H7 (cell line): ENCODE measurements around the gene CKAP4. TPM values are rescaled to one million over a fixed set of nuclear protein-coding genes. Genes with fewer than 3 reads are reported as not detected.

Source experiments
- DNase-seq: peaks from one replicate; pipeline ENCODE4 v3.0.0; 2012
- H3K27me3 ChIP-seq: 2 replicates; pipeline ENCODE4 v1.6.0; 2011; ENCODE audit warnings: mild to moderate bottlenecking, low read length; ENCODE audit not compliant: control insufficient read depth, insufficient read depth
- H3K36me3 ChIP-seq: replicated peaks from 2 replicates; pipeline ENCODE4 v1.5.1; 2011; ENCODE audit warnings: low read length; ENCODE audit not compliant: control insufficient read depth, insufficient read depth
- H3K4me3 ChIP-seq: 2 replicates; pipeline ENCODE4 v1.5.1; 2011; ENCODE audit warnings: low read depth, mild to moderate bottlenecking, control low read depth, low read length, moderate library complexity; ENCODE audit not compliant: insufficient read depth
- total RNA-seq: library from RNA; depleted of rRNA; stranded (reverse); fragments of >200 nt; shearing (Covaris generic); gene quantifications from 2 replicates; pipeline ENCODE4 v1.2.3, GENCODE V29; 2014

The CKAP4 gene
- total RNA-seq, 1 experiment from 2014 or later, result 52.0 TPM

DNA sequence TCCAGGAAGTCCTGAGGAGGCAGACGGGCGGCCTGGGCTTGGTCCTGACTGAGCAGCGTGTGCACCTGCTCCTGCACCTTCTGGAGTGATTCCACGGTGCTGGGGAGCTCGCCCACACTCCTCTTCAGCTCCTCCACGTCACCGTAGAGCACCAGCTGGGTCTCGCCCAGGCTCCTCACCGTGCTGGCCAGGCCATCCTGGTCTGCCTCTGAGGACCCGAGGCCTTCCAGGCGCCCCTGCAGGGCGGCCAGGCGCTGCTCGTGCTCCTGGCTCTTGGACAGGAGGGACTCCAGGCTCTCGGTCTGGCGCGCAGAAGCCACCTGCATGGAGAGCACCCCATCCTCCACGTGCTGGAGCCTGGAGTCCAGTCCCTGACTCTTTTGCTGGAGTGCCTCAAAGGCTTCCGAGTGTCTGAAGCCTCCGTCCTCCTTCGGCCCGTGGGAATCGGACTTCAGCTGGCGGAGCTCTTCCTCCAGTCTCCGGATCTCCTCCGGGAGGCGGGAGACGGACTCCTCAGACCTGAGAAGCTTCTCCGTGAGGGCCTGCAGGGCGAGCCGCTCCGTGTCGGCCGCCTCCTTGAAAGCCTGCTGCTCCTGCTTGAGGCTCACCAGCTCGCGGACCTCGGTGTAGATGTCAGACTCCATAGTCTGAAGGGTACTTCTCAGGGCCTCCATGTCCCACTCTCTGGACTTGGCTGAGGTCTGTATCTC is 8.4 kb downstream of the CKAP4 start:
- Histone ChIP-seq H3K27me3 (no peaks in the 10 kb centered on the region), H3K4me3 (no peak overlapping the region), H3K36me3 (peaks cover 14% of the 10 kb centered on the region)
- no peak for DNase-seq

DNA sequence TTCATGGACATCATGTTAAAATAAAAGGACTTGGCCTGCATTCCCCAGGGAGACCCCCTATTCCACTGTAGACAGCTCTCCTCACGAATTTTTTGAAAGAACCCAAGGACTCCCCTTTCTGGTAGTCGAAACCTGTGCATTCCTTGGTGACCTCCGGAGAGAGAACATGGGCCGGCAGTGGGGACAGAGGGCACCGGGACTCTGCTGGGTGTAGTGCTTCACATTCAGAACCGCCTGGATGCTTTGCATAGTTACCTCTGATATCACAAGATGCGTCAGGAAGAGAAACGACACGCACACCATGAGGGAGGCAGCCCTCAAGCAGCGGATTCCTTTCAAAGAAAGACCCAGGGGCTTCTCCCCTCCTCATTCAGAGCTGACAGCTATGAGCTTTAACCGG is 9.7 kb downstream of the CKAP4 start:
- Histone ChIP-seq H3K4me3 (no peak overlapping the region), H3K36me3 (peaks cover 14% of the 10 kb centered on the region), H3K27me3 (no peaks in the 10 kb centered on the region)
- DNase-seq, result no peak

DNA sequence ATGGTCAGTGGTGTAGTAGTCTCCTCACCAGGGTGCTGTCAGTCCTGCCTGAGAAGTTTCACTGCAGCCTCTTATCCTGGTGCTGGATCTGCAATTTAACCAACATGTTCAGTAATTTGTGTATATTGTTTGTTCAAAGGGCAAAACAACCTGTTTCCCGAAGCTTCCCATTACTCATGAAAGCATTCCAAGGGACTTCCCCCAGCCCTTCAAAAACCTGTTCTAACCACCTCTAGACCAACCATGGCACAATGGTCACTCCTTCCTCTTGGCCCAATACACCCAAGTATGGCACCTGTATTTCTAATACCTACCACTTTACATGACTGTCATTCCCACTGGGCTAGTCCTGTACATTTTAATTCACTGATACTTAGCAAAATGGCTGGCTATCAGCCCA is 12.1 kb downstream of the CKAP4 start:
- Histone ChIP-seq H3K27me3 (no peaks in the 10 kb centered on the region), H3K36me3 (peaks cover 11% of the 10 kb centered on the region), H3K4me3 (no peak overlapping the region)
- DNase-seq, result no peak

DNA sequence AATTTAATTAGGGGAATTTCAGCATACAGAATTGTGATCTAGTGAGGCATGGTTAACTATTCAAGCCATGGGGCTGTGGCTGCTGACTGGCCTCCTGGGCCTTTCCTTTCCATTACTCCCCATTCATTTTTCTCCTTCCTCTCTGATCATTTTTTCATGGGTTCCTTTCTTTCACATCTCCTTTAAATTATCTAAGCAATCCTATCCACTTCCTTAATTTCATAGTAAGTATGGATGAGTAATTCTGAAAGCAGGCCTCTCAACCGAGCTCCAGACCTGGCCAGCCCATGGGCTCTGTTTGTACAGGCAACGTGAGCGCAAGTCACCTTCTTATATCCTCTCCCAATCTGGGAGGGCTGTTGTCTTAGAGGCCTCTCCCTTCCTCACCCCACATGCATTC is 13.4 kb downstream of the CKAP4 start:
- H3K27me3 ChIP-seq, result no peaks in the 10 kb centered on the region
- no peak for DNase-seq
- H3K36me3 ChIP-seq, result peaks cover 6% of the 10 kb centered on the region

DNA sequence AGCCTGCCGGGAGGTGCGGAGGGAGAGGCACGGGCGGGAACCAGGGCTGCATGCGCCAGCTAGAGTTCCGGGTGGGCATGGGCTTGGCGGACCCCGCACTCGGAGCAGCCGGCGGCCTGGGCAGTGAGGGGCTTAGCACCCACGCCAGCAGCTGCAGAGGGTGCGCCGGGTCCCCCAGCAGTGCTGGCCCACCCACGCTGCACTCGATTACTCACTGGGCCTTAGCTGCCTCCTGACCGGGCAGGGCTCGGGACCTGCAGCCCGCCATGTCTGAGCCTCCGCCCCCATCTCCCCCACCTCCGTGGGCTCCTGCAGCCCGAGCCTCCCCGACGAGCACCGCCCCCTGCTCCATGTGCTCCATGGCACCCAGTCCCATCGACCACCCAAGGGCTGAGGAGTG is 14.8 kb downstream of the CKAP4 start:
- no peaks in the 10 kb centered on the region for H3K27me3 ChIP-seq
- H3K4me3 ChIP-seq, result no peak overlapping the region
- DNase-seq, result no peak
- H3K36me3 ChIP-seq, result peaks cover 1% of the 10 kb centered on the region; the same call in 1 of the 2 replicates

More for the DNA sequence above, 13.4 kb downstream of the CKAP4 start:
- H3K4me3 ChIP-seq, result no peak overlapping the region

DNA sequence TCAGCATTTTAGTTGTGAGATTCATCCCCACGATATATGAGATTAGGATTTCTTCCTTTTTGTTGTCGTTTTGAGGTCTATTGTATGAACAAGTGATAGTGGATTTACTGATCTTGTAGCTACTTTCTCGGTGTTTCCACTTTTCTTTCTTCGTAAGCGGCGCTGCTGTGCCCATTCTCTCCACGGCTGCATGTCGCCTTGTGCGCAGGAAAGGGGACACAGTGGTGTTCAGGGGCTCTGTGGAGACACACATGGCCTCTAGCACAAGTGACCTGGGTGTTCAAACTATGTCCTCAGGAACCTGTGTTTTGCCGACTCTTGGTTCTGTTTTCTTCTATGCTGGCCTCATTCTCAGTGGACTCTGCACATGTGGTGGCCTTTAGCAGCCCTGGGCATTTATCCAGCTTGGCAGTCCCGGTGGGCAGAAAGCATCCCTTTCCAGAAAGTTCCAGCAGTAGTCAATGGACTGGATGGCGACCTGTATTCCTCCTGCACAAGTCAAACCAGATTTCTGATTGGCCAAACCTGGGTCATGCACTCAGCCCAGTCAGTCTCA is 18.7 kb downstream of the CKAP4 start:
- DNase-seq, result no peak
- Histone ChIP-seq H3K4me3 (no peak overlapping the region), H3K36me3 (no peaks in the 10 kb centered on the region), H3K27me3 (no peaks in the 10 kb centered on the region)

DNA sequence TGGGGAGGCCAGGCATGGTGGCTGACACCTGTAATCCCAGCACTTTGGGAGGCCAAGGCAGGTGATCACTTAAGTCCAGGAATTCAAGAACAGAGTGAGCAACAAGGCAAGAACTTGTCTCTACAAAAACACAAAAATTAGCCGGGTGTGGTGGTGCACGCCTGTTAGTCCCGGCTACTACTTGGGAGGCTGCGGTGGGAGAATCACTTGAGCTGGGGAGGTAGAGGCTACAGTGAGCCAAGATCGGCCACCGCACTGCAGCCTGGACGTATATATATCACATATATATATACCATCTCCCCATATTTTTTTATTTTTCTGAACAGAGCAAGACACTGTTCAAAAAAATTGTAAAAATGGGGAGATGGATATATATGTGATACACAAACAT is 19.5 kb downstream of the CKAP4 start:
- no peak overlapping the region for H3K4me3 ChIP-seq
- no peaks in the 10 kb centered on the region for H3K27me3 ChIP-seq
- no peak for DNase-seq

DNA sequence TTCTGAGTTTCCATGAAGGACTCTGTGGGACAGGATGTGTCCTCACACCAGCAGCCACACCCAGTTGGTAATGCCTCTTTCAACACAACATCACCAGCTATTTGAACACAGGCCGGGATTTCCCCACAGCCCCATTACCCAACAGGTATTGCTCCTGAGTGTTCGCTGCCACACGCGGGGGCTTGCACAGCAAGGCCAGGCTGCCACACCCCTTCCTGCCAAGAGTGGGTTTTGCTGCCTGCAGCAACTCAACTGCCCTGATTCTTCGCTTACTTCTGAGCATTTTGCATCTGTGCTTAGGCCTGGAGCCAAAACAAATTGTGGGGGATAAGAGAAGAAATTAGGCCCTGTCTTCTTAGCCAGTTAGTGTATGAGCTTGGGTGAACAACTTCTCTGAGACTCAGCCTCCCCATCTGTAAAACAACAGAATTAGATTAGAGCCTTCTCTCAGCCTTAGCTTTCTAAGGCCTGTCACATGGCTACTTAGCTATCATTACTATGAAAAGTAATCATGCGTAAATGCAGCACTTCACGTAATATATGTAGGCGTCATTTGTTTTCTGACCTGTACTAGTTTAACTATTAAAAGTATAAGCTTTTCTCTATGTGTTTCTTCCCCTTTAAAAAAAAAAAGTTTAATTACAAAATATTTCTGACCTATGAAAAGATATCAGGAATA is 20.0 kb downstream of the CKAP4 start:
- H3K36me3 ChIP-seq, result no peaks in the 10 kb centered on the region
- H3K4me3 ChIP-seq, result no peak overlapping the region
- DNase-seq, result no peak
- no peaks in the 10 kb centered on the region for H3K27me3 ChIP-seq

More for the DNA sequence above, 19.5 kb downstream of the CKAP4 start:
- no peaks in the 10 kb centered on the region for H3K36me3 ChIP-seq

DNA sequence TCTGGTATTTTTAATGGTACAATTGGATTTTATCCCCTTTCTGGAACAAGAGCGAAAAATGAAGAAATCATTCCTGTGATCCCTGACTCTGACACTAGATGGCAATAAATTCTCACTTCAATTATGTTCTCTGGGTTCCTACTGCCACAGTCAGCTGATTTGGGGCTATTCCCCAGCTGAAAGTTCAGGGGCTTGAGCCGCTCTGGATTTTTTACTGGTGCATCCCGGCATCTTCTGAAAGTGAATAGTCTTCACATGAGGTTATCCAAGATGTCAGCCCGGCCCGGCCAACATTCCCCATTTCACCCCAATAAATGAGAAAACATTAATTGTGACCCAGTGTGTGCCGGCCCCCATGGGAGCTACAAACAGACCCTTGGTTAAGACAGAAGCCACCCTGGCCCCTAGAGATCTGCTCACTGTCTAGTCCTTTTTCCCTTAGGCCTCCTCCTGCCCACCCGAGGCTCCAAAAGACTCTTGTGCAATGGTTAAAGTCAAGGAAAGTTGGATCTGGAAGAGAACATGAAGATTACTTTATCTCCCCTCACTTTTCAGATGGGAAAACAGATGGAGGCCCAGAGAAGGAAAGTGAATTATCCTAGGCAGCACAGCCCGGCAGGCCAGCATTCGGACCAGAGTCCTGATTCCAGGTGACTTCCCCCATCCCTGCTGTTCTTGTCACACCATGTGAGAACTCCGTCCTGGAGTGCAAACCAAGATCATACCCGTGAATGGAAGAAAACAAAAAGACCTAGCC is 20.8 kb downstream of the CKAP4 start:
- peak; percentile 81 for DNase-seq
- Histone ChIP-seq H3K4me3 (no peak overlapping the region), H3K36me3 (no peaks in the 10 kb centered on the region), H3K27me3 (no peaks in the 10 kb centered on the region)

DNA sequence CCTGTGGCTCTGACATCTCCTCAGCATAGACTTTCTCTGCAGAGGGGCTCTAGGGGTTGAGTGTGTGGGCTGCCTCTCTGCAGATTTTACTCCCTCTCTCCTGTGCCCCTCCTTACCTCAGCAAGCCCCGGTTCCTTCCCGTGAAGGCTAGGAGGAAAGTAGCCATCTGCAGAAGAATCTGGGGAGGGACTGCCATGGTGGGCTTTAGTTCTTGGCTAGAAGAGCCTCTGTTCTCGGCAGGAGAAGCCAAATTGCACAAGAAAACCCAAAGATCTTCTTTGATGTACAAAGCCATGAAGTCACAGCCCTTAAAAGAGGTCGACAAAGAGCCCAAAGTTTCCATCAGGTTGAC is 23.5 kb downstream of the CKAP4 start:
- Histone ChIP-seq H3K36me3 (no peaks in the 10 kb centered on the region), H3K27me3 (no peaks in the 10 kb centered on the region), H3K4me3 (no peak overlapping the region)
- DNase-seq, result no peak

DNA sequence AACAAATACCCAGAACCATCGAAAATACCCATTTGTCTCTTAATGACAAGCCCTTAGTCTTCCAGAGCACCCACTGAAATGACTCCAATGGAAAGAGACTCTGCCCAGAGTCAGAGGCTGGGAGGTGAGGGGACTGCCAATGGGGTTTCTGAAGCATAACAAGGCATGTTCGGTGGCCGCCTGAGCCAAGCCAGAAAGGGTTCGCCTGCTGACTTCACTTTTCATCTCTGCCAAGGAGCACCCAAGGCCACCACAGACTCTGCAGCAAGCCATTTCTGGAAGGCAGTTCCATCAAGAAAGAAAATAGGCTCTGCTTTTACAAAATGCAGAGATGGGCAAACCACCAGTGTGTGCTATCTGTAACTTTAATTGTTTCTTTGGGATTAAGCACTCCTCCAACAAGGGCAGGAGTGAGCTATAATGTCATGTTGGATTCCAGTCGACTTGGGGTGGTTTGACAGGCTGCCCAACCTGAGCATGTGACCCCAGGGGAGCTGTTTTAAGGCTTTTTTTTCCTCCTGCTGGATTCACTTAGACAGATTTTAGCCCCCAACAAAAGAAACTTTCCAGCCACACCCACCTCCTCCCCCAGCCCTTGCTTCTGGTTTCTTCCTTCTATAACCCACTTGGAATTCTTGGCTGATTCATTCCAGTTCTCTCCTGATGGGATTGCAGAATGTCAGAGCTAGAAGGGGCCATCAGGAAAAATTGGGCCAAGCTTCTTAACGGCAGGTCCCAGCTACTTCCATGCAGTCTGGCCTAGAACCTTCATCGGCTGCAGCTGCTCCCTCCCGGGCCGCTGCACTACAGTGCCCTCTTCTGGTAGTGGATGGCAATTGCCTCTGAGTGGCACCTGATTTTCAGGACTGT is 24.1 kb downstream of the CKAP4 start:
- Histone ChIP-seq H3K36me3 (no peaks in the 10 kb centered on the region), H3K27me3 (no peaks in the 10 kb centered on the region), H3K4me3 (no peak overlapping the region)
- DNase-seq, result peak; percentile 86

DNA sequence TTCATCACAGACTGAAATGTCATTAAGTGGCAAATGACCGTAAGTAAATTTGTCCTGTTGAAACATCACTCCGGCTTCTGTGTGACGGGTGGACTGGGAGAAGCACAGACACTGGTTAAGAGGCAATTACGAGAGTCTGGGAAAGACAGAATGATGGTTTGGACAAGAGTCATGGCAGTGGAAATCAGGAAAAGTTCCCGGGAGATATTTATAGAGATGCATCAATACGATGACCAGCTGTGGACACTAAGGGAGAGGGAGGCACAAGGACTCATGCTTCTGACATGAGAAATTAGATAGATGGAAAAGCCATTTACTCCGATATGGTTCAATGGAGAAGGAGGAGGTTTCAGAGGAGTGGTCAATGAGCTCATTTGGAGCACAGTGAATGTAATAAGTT is 27.3 kb downstream of the CKAP4 start:
- DNase-seq, result no peak
- H3K4me3 ChIP-seq, result no peak overlapping the region
- no peaks in the 10 kb centered on the region for H3K27me3 ChIP-seq
- no peaks in the 10 kb centered on the region for H3K36me3 ChIP-seq

DNA sequence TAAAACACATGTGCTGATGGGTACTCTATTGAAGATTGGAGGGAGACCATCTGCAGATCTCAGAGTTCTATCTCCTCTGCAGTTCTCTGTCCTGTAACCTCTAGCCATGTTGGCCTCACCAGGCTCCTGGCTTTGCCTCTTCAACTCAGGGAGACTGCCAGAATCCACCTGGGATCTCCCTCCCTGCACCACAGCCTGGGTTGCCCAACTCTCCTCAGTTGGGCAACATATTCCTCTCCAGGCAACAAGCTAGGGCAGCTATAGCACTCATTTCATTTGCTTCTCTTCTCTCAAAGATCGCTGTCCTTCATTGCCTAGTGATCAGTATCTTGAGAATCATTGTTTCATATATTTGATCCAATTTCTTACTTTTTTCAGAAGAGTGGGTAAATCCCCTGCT is 28.8 kb downstream of the CKAP4 start:
- Histone ChIP-seq H3K4me3 (no peak overlapping the region), H3K27me3 (no peaks in the 10 kb centered on the region), H3K36me3 (no peaks in the 10 kb centered on the region)
- no peak for DNase-seq

DNA sequence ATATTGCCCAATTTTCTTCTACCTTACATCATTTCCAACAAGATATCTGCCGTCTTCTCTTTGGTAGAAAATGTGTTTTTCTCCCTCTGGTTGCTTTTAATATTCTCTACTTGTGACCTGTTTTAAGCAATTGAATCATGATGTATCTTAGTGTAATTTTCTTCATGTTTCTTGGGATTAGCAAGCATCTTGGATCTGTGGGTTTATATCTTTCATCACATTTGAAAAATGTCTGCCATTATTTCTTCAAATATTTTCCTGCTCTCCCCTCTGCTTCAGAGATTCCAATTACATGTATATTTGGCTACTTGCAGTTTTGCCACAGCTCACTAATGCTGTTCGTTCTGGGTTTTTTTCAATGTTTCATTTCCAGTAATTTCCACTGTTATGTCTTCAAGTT is 30.1 kb downstream of the CKAP4 start:
- H3K4me3 ChIP-seq, result no peak overlapping the region
- H3K27me3 ChIP-seq, result no peaks in the 10 kb centered on the region
- DNase-seq, result no peak
- no peaks in the 10 kb centered on the region for H3K36me3 ChIP-seq
